ENCODE results near the gene DYDC2. TPM values are rescaled to one million over a fixed set of nuclear protein-coding genes. Genes with fewer than 3 reads are reported as not detected.
"Not testable (repeated sequence)": the region's sequence is repeated elsewhere in the genome, so short reads cannot be mapped to it uniquely, and the experiment has no call there.

Gene DYDC2
- total RNA-seq, 1 donor from 2014 or later = not detected

DNA sequence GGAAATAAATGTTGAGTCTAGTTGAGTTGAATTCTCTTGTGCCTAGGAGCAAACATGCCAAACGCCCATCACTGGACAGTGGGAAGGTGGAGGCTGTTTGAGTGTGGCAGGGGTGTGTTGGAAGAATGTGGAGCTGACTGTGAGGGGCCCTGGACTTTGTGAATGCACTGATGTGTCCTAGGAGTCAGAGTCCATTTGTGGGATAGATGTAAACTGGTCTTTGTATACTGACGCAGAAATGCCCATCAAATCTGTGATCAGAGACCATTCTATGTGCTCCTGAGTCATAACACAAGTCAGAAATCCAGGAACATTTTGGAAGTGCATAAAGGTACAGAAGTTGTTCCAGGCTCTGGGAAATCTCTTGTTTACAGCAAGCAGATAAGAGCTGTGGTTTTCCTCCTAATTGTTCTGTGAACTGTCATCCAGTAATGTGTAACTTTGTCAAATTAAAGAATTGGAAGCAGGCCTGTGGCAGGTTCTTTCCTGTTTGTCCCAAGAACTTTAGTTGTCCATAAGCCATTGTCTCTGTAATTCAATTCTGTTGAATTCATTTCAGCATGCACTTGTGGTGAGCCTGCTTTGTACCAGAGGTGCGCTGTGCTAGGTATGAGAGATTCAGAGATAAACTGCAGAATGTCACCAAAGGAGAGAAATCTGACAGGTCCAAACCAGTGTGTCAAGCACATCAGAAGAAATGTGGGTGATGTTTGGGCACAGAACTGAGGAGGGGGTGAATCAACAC lies 59.3 kb downstream of the DYDC2 start:
- TF ChIP-seq EZH2 (IDR thresholded peaks at IDR 0.05; ENCODE audit: insufficient read depth, low read length) (no peak), CTCF (IDR thresholded peaks at IDR 0.05; ENCODE audit: insufficient read depth, low read depth, low read length) (no peak)

DNA sequence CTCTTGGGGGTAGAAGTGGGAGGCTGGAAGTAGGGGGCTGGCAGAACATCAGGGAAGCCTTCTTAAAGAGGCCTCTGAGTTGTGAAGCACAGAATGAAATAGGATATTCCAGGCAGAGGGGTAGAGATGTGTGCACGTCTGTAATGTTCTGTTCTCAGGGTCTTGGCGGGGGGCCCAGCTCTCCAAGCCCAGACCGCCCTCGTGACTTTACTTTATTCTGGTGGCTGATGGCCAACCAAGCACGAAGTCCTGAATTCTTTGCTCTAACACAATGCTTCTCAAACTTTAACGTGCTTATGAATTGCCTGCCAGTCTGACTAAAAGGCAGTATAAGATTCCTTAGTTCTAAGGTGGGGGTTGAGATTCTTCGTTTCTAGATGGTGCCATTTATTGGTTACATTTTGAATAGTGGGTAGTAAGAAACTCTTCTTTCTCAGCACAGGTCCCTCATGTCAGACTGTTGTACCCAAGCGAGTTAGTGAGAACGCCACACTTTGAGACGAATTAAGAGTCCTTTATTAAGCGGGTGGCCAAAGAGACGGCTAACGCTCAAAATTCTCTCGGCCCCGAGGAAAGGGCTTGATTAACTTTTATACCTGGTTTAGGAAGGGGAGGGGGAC lies 60.0 kb downstream of the DYDC2 start:
- TF ChIP-seq CTCF (IDR thresholded peaks at IDR 0.05; ENCODE audit: insufficient read depth, low read depth, low read length) (no peak), EZH2 (IDR thresholded peaks at IDR 0.05; ENCODE audit: insufficient read depth, low read length) (no peak)
- Mint-ChIP-seq H3K9me3 (ENCODE audit: unreplicated experiment) (no peaks in the 10 kb centered on the region), H3K4me3 (ENCODE audit: unreplicated experiment) (no peak overlapping the region), H3K27ac (ENCODE audit: unreplicated experiment) (no peak overlapping the region), H3K27me3 (ENCODE audit: low read depth, unreplicated experiment) (no peaks in the 10 kb centered on the region), H3K36me3 (ENCODE audit: low read depth, unreplicated experiment) (peaks cover 5% of the 10 kb centered on the region), H3K4me1 (ENCODE audit: low read depth, unreplicated experiment) (peaks cover 24% of the 10 kb centered on the region)
- Histone ChIP-seq H2AFZ (ENCODE audit: low read depth, low read length) (no peak overlapping the region), H3K9me3 (ENCODE audit: insufficient read depth, low read depth, low read length) (no peaks in the 10 kb centered on the region), H3K79me2 (ENCODE audit: insufficient read depth, low read length) (no peaks in the 10 kb centered on the region), H3K9ac (ENCODE audit: low read length) (no peak overlapping the region), H3K4me2 (ENCODE audit: low read length) (no peak overlapping the region), H3K27ac (ENCODE audit: low read depth, low read length) (no peak overlapping the region), H3K4me3 (ENCODE audit: insufficient read depth, low read depth, low read length) (no peak overlapping the region), H3K27me3 (ENCODE audit: insufficient read depth, low read length) (no peaks in the 10 kb centered on the region), H3K4me1 (ENCODE audit: insufficient read depth, low read length) (peaks cover 16% of the 10 kb centered on the region), H3K36me3 (ENCODE audit: insufficient read depth, low read length) (no peaks in the 10 kb centered on the region), H4K20me1 (ENCODE audit: insufficient read depth, low read length) (no peaks in the 10 kb centered on the region)
- no peak for FAIRE-seq
- DNase-seq (ENCODE audit: low read depth) = peak; percentile 16

More for the DNA sequence above, 59.3 kb downstream of the DYDC2 start:
- Mint-ChIP-seq H3K27me3 (ENCODE audit: low read depth, unreplicated experiment) (no peaks in the 10 kb centered on the region), H3K4me3 (ENCODE audit: unreplicated experiment) (no peak overlapping the region), H3K9me3 (ENCODE audit: unreplicated experiment) (no peaks in the 10 kb centered on the region), H3K27ac (ENCODE audit: unreplicated experiment) (no peak overlapping the region), H3K4me1 (ENCODE audit: low read depth, unreplicated experiment) (peaks cover 26% of the 10 kb centered on the region), H3K36me3 (ENCODE audit: low read depth, unreplicated experiment) (peaks cover 5% of the 10 kb centered on the region)
- H3K9ac ChIP-seq (ENCODE audit: low read length) = no peak overlapping the region
- peaks cover 16% of the 10 kb centered on the region for H3K4me1 ChIP-seq (ENCODE audit: insufficient read depth, low read length)
- no peak overlapping the region for H3K27ac ChIP-seq (ENCODE audit: low read depth, low read length)
- H3K79me2 ChIP-seq (ENCODE audit: insufficient read depth, low read length) = no peaks in the 10 kb centered on the region
- H2AFZ ChIP-seq (ENCODE audit: low read depth, low read length) = no peak overlapping the region
- DNase-seq (ENCODE audit: low read depth) (no peak), FAIRE-seq (no peak)
- H3K4me2 ChIP-seq (ENCODE audit: low read length) = no peak overlapping the region
- H3K9me3 ChIP-seq (ENCODE audit: insufficient read depth, low read depth, low read length) = no peaks in the 10 kb centered on the region
- H4K20me1 ChIP-seq (ENCODE audit: insufficient read depth, low read length) = no peaks in the 10 kb centered on the region
- no peaks in the 10 kb centered on the region for H3K36me3 ChIP-seq (ENCODE audit: insufficient read depth, low read length)
- no peak overlapping the region for H3K4me3 ChIP-seq (ENCODE audit: insufficient read depth, low read depth, low read length)
- no peaks in the 10 kb centered on the region for H3K27me3 ChIP-seq (ENCODE audit: insufficient read depth, low read length)

- H3K9me3 ChIP-seq (ENCODE audit: insufficient read depth, low read depth, low read length); H2AFZ ChIP-seq (ENCODE audit: low read depth, low read length); H3K4me3 ChIP-seq (ENCODE audit: insufficient read depth, low read depth, low read length); DNase-seq (ENCODE audit: low read depth); H3K4me2 ChIP-seq (ENCODE audit: low read length); H3K27me3 ChIP-seq (ENCODE audit: insufficient read depth, low read length); H3K27ac ChIP-seq (ENCODE audit: low read depth, low read length); H3K79me2 ChIP-seq (ENCODE audit: insufficient read depth, low read length); H4K20me1 ChIP-seq (ENCODE audit: insufficient read depth, low read length); H3K9me3 Mint-ChIP-seq (ENCODE audit: unreplicated experiment); H3K36me3 Mint-ChIP-seq (ENCODE audit: low read depth, unreplicated experiment); H3K27ac Mint-ChIP-seq (ENCODE audit: unreplicated experiment); H3K36me3 ChIP-seq (ENCODE audit: insufficient read depth, low read length); H3K9ac ChIP-seq (ENCODE audit: low read length); H3K27me3 Mint-ChIP-seq (ENCODE audit: low read depth, unreplicated experiment); H3K4me3 Mint-ChIP-seq (ENCODE audit: unreplicated experiment); FAIRE-seq: not testable (repeated sequence)
- peaks cover 16% of the 10 kb centered on the region for H3K4me1 ChIP-seq (ENCODE audit: insufficient read depth, low read length)
- peaks cover 24% of the 10 kb centered on the region for H3K4me1 Mint-ChIP-seq (ENCODE audit: low read depth, unreplicated experiment)
Observed at GRCh38 chr10:80417256-80417655, 60.7 kb downstream of the DYDC2 start.

Other genes starting within 250 kb of the DYDC2 start
- gene PLAC9, start 224.1 kb upstream of the DYDC2 start, total RNA-seq = 1.5 and 2.3 TPM in 2 replicates
- gene ANXA11, start 151.2 kb upstream of the DYDC2 start, total RNA-seq = 102 and 122 TPM in 2 replicates
- gene MAT1A, start 67.1 kb upstream of the DYDC2 start, total RNA-seq = 0.11 and 0.12 TPM in 2 replicates
- gene DYDC1, start within 50 bp of the DYDC2 start, total RNA-seq = not detected in 2 replicates
- gene PRXL2A, start 51.8 kb downstream of the DYDC2 start, total RNA-seq = 24.3 and 29.9 TPM in 2 replicates
- gene TSPAN14, start 97.5 kb downstream of the DYDC2 start, total RNA-seq = 134 and 140 TPM in 2 replicates
- gene SH2D4B, start 181.1 kb downstream of the DYDC2 start, total RNA-seq = 0.07 TPM in 1 of 2 replicates, not detected in the other